Keratinocyte (primary cell): ENCODE measurements around the gene SFXN1. TPM values are rescaled to one million over a fixed set of nuclear protein-coding genes. Genes with fewer than 3 reads are reported as not detected.

Experiments
- DNase-seq: peaks from one replicate; pipeline ENCODE4 v3.0.0-alpha.2; 2011; ENCODE audit warnings: low read depth, missing footprints, low spot score
- FAIRE-seq: peaks from 2 replicates; lab custom pipeline; 2011; peaks lifted over from hg19 to GRCh38; lab: Jason Lieb, UNC
- H2AFZ ChIP-seq: 2 replicates; pipeline ENCODE4 v1.6.0; 2012; ENCODE audit warnings: low read length, control low read depth, inconsistent platforms; ENCODE audit not compliant: control insufficient read depth
- H3K27ac ChIP-seq: 2 replicates; pipeline ENCODE4 v1.5.1; 2011; ENCODE audit warnings: low read length; ENCODE audit not compliant: control insufficient read depth, insufficient read depth
- H3K27me3 ChIP-seq: 3 replicates; pipeline ENCODE4 v1.6.0; 2011; ENCODE audit warnings: low read length; ENCODE audit not compliant: control insufficient read depth, insufficient read depth; ENCODE audit errors: extremely low read depth
- H3K36me3 ChIP-seq, 2 experiments: 2 replicates in 1 of 2; 3 replicates in 1 of 2; pipeline ENCODE4 v1.5.1; 2011; ENCODE audit warnings: low read length in 2 of 2, mild to moderate bottlenecking in 1 of 2; ENCODE audit not compliant: control insufficient read depth in 2 of 2, insufficient read depth in 2 of 2; ENCODE audit errors: extremely low read depth in 1 of 2
- H3K4me1 ChIP-seq: 3 replicates; pipeline ENCODE4 v1.5.1; 2011; ENCODE audit warnings: low read length; ENCODE audit not compliant: control insufficient read depth, insufficient read depth; ENCODE audit errors: extremely low read depth
- H3K4me2 ChIP-seq: 3 replicates; pipeline ENCODE4 v1.6.0; 2011; ENCODE audit warnings: low read depth, low read length; ENCODE audit not compliant: control insufficient read depth, insufficient read depth; ENCODE audit errors: extremely low read depth
- H3K4me3 ChIP-seq, 3 experiments: fragments of 200-600 bp in 1 of 3; sonication (generic) in 1 of 3; 2 replicates in 2 of 3; 3 replicates in 1 of 3; pipeline ENCODE4 v1.5.1; 2011 to 2016; ENCODE audit warnings: low read length in 3 of 3, mild to moderate bottlenecking in 3 of 3, control low read depth in 2 of 3, inconsistent platforms in 1 of 3, low read depth in 1 of 3, mixed read lengths in 1 of 3, mixed run types in 1 of 3, moderate library complexity in 1 of 3; ENCODE audit not compliant: control insufficient read depth in 2 of 3, insufficient read depth in 2 of 3; ENCODE audit errors: extremely low read depth in 1 of 3
- H3K79me2 ChIP-seq: 2 replicates; pipeline ENCODE4 v1.6.0; 2012; ENCODE audit warnings: low read length; ENCODE audit not compliant: control insufficient read depth, insufficient read depth
- H3K9ac ChIP-seq: 3 replicates; pipeline ENCODE4 v1.6.0; 2011; ENCODE audit warnings: low read length; ENCODE audit not compliant: control insufficient read depth, insufficient read depth; ENCODE audit errors: extremely low read depth
- H3K9me1 ChIP-seq: 3 replicates; pipeline ENCODE4 v1.6.0; 2011; ENCODE audit warnings: low read length; ENCODE audit not compliant: control insufficient read depth, insufficient read depth; ENCODE audit errors: extremely low read depth
- H3K9me3 ChIP-seq: 2 replicates; pipeline ENCODE4 v1.5.1; 2012; ENCODE audit warnings: low read depth, low read length; ENCODE audit not compliant: control insufficient read depth
- H4K20me1 ChIP-seq: 3 replicates; pipeline ENCODE4 v1.6.0; 2011; ENCODE audit warnings: low read length; ENCODE audit not compliant: control insufficient read depth, insufficient read depth; ENCODE audit errors: extremely low read depth
- EZH2 ChIP-seq: IDR thresholded peaks from one replicate; pipeline ENCODE4 v1.6.1; 2012; ENCODE audit warnings: inconsistent platforms, mild to moderate bottlenecking, low read length, moderate library complexity
- dilution Hi-C: fragments of 300-500 bp; cut with MboI; formaldehyde crosslinking; loops from one replicate; pipeline ENCODE4 v1.7.0; 2020; ENCODE audit warnings: low sequenced_read_pairs; ENCODE audit not compliant: extremely low pct_ligation_motif_present
- polyA plus RNA-seq, 5 experiments: library from polyadenylated mRNA; depleted of rRNA in 3 of 5; stranded (reverse) in 3 of 5; stranded (forward) in 1 of 5; unstranded in 1 of 5; fragments of >200 nt; gene quantifications; 1 replicate in 1 of 5; 2 replicates in 3 of 5; 3 replicates in 1 of 5; pipeline versions ENCODE4 v1.2.1 to v1.2.3, GENCODE V29; 2011 to 2012; ENCODE audit warnings: missing spikeins in 2 of 5, low read depth in 1 of 5, low replicate concordance in 1 of 5
- TF ChIP-seq, protein P1 (sequence below), 3 experiments: IDR thresholded peaks in 1 of 3; conservative IDR thresholded peaks in 1 of 3; optimal IDR thresholded peaks in 1 of 3; 2 replicates in 2 of 3; 3 replicates in 1 of 3; pipeline versions ENCODE3 to v1.5.1; 2011; ENCODE audit warnings: low read length in 3 of 3, mild to moderate bottlenecking in 3 of 3, moderate library complexity in 2 of 3, control low read depth in 1 of 3, inconsistent platforms in 1 of 3; ENCODE audit not compliant: insufficient read depth in 2 of 3; ENCODE audit errors: extremely low read depth in 1 of 3

The SFXN1 gene
- polyA plus RNA-seq, 1 donor (not counting 4 experiments of a cell fraction or from before 2014, with no cell fraction given) = 80.8 TPM

DNA sequence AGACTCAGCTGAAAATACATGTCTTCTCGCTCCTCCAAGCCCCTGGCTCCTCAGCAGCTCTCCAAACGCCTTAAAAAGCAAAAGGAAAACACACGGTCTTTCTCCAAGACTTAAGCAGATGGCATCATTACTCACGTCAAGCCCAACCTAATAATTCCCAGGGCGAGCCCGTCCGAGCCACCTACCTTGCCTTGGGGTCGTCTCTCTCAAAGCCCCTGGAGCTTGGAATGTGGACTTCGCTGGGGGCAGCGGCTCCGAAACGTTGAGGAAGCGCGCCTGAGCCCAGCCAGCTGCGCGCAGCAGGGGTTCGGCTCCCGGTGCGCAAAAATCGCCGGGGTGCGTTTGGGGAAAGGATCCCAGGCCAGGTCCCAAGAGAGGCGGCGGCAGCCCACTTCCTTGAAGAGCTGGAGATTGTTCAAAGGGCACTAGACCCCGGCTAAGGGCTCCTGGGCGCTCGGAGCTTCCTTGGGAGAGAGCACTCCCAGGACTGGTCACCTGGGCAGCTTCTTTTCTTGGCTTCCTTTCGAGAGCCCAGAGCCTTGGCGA lies 34.8 kb upstream of the SFXN1 start:
- H2AFZ ChIP-seq = no peak overlapping the region
- peaks cover 27% of the 10 kb centered on the region for H3K27me3 ChIP-seq
- TF ChIP-seq, protein P1, sequence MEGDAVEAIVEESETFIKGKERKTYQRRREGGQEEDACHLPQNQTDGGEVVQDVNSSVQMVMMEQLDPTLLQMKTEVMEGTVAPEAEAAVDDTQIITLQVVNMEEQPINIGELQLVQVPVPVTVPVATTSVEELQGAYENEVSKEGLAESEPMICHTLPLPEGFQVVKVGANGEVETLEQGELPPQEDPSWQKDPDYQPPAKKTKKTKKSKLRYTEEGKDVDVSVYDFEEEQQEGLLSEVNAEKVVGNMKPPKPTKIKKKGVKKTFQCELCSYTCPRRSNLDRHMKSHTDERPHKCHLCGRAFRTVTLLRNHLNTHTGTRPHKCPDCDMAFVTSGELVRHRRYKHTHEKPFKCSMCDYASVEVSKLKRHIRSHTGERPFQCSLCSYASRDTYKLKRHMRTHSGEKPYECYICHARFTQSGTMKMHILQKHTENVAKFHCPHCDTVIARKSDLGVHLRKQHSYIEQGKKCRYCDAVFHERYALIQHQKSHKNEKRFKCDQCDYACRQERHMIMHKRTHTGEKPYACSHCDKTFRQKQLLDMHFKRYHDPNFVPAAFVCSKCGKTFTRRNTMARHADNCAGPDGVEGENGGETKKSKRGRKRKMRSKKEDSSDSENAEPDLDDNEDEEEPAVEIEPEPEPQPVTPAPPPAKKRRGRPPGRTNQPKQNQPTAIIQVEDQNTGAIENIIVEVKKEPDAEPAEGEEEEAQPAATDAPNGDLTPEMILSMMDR (optimal IDR thresholded peaks at IDR 0.05 in 1 of 3, IDR thresholded peaks at IDR 0.05 in 1 of 3, conservative IDR thresholded peaks at IDR 0.05 in 1 of 3; ENCODE audit: extremely low read depth in 1 of 3, insufficient read depth in 2 of 3, low read length in 3 of 3) = no peak
- no peak for TF ChIP-seq EZH2

DNA sequence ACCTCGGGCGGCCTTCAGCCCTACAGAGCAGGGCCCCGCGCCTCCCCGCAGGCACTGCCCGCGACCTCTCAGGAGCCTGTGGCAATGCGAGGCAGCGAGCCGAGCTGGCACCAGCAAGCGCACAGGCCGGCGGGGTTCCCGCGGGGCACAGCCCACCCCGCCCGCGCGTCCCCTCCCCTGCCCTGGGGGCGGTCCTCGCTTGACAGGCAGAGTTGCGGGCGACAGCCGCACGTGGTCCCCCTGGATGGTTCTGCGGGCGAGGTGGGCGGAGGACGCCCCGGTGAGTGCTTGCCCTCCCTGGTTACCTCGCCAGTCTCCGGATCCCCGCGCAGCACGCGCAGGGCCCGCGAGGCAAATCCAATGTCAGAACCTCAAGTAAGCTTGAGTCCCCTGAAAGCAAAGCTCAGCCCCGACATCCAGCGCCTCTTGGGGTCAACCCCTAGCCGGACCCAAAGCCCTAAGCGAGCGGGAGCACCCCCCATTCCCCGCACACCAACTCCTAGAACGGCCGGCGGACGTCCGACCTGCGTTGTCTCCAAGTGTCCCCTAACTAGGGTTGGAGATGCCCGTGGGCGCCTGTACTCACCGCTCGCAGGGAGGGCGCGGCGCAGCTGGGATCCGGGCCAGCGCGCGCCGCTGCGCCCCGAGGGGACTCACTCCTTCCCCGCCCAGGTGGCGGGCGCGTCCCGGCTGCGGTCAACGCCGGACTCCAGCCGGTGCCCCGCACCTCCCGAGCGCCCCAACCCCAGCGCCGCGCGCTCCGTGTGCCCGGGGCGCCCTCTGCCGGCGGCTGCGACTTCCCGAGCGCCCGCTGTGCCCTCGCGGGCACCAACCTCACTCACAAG lies 34.1 kb upstream of the SFXN1 start, which contains the start of gene DRD1:
Gene DRD1, minus strand, starts transcription at position 123 of the 845 bp plus-strand sequence. CDS start 1,083 bp downstream, outside the sequence.
- peak within 1 kb of the TSS; percentile 17 for H2AFZ ChIP-seq
- dilution Hi-C loops = no loop called here
- no peak within 1 kb of the TSS for H3K27ac ChIP-seq
- H3K4me1 ChIP-seq = no peaks in the 10 kb centered on the region
- no peak for FAIRE-seq
- H3K9me3 ChIP-seq = no peaks in the 10 kb centered on the region
- H3K4me3 ChIP-seq = peak within 1 kb of the TSS; percentile 4 to 29 (median 6)
- H3K79me2 ChIP-seq = no peaks in the 10 kb centered on the region
- no peaks in the 10 kb centered on the region for H3K36me3 ChIP-seq
- H3K27me3 ChIP-seq = peaks cover 27% of the 10 kb centered on the region
- H3K9me1 ChIP-seq = no peaks in the 10 kb centered on the region
- no peak within 1 kb of the TSS for H3K9ac ChIP-seq
- peak within 1 kb of the TSS; percentile 52 for H3K4me2 ChIP-seq
- peak; percentile 19 for TF ChIP-seq EZH2
- TF ChIP-seq, protein P1 (optimal IDR thresholded peaks at IDR 0.05 in 1 of 3, IDR thresholded peaks at IDR 0.05 in 1 of 3, conservative IDR thresholded peaks at IDR 0.05 in 1 of 3; ENCODE audit: extremely low read depth in 1 of 3, insufficient read depth in 2 of 3, low read length in 3 of 3) = peak; percentile 43 to 77 (median 69)
- no peaks in the 10 kb centered on the region for H4K20me1 ChIP-seq
- DNase-seq = no peak

More for the DNA sequence above, 34.8 kb upstream of the SFXN1 start:
- DNase-seq = no peak
- Histone ChIP-seq H3K36me3 (no peaks in the 10 kb centered on the region), H3K27ac (no peak overlapping the region), H3K9me1 (no peaks in the 10 kb centered on the region), H3K4me2 (no peak overlapping the region), H3K79me2 (no peaks in the 10 kb centered on the region), H3K4me1 (no peaks in the 10 kb centered on the region), H3K9me3 (no peaks in the 10 kb centered on the region), H3K4me3 (no peak overlapping the region), H4K20me1 (no peaks in the 10 kb centered on the region), H3K9ac (no peak overlapping the region)
- dilution Hi-C loops = no loop called here
- FAIRE-seq = no peak
